NCI-H226 (cell line): Measurements from ENCODE around the gene BIN1.
"Not testable (repeated sequence)": the region's sequence is repeated elsewhere in the genome, so short reads cannot be mapped to it uniquely, and the experiment has no call there.

Experiments
- DNase-seq: peaks from one replicate; pipeline ENCODE4 v3.0.0-alpha.2; 2015

BIN1 gene

GRCh38 chr2:127043367-127044164 is 63.4 kb downstream of the BIN1 start:
- no peak for DNase-seq

- DNase-seq = no peak
Measured at GRCh38 chr2:127041259-127041970, 65.5 kb downstream of the BIN1 start.

- DNase-seq = no peak
Measured at GRCh38 chr2:127040169-127040568, 66.8 kb downstream of the BIN1 start.

- DNase-seq = no peak
Measured at GRCh38 chr2:127039387-127040031, 67.4 kb downstream of the BIN1 start.

- DNase-seq = no peak
Measured at GRCh38 chr2:127037476-127037875, 69.5 kb downstream of the BIN1 start.

- DNase-seq = no peak
Measured at GRCh38 chr2:127034883-127035611, 71.9 kb downstream of the BIN1 start.

- no peak for DNase-seq
Measured at GRCh38 chr2:127034051-127034450, 72.9 kb downstream of the BIN1 start.

GRCh38 chr2:127032621-127033020 is 74.3 kb downstream of the BIN1 start:
- DNase-seq = no peak

GRCh38 chr2:127029350-127030051 is 77.5 kb downstream of the BIN1 start:
- DNase-seq = no peak

- not testable (repeated sequence) for DNase-seq
Measured at GRCh38 chr2:127028745-127029144, 78.2 kb downstream of the BIN1 start.

- no peak for DNase-seq
Measured at GRCh38 chr2:127027715-127028114, 79.2 kb downstream of the BIN1 start.

- DNase-seq = peak; percentile 57
Measured at GRCh38 chr2:127025359-127026166, 81.4 kb downstream of the BIN1 start.

- DNase-seq = peak; percentile 30
Measured at GRCh38 chr2:127024769-127025358, 82.1 kb downstream of the BIN1 start.

GRCh38 chr2:127023504-127023903 is 83.5 kb downstream of the BIN1 start:
- DNase-seq = no peak

- no peak for DNase-seq
Measured at GRCh38 chr2:127022817-127023216, 84.1 kb downstream of the BIN1 start.

- DNase-seq = no peak
Measured at GRCh38 chr2:127020536-127020935, 86.4 kb downstream of the BIN1 start.

GRCh38 chr2:127017548-127017947 is 89.4 kb downstream of the BIN1 start:
- no peak for DNase-seq

- no peak for DNase-seq
Measured at GRCh38 chr2:127016329-127016728, 90.6 kb downstream of the BIN1 start.

GRCh38 chr2:127015106-127015910 is 91.6 kb downstream of the BIN1 start:
- no peak for DNase-seq

- DNase-seq = peak; percentile 81
Measured at GRCh38 chr2:127014630-127015029, 92.3 kb downstream of the BIN1 start.
